HG02970 (cell line): ENCODE results near the gene ID2.

ENCODE experiments used
- ATAC-seq: cut with Tn5 transposase; IDR thresholded peaks from one replicate; pipeline ENCODE4 v1.9.1; 2021; ENCODE audit warnings: mild to moderate bottlenecking, moderate library complexity, moderate number of reproducible peaks; ENCODE audit not compliant: unreplicated experiment, low FRiP score

Gene ID2

DNA sequence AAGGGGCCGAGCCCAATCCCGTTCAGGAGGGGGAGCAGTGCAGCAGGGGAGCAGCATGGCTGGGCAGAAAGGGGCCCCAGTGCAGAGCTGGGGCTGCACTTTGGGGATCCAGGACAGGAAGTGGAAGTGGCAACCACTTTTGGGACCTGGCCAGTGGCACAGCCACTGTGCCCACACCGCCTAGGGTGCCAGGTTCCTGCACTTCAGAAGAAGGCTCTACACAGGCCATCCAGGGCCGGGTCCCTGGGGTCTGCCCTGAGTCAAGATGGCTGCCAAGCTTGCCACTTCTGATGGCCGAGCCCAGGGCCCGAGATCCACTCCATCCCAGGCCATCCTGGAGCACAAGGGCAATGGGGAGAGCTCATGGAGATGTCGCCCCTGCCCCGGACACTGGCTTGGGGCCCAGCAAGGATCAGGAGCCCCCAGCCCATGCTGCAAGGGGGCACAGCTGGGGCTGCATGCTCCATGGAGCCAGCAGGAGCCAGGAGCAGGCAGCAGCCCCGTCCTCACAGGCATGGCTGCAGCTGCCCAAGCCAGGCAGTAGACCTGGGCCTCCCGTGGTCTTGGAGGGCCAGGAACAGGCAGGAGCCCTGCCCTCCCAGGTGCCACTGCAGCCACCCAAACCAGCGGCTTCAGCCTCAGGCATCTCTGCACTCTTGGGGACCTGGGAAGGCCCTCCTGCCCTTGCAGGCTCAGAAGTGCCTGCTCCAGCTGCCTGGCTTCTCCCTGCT, 35.0 kb upstream of the ID2 start:
- ATAC-seq = no peak

DNA sequence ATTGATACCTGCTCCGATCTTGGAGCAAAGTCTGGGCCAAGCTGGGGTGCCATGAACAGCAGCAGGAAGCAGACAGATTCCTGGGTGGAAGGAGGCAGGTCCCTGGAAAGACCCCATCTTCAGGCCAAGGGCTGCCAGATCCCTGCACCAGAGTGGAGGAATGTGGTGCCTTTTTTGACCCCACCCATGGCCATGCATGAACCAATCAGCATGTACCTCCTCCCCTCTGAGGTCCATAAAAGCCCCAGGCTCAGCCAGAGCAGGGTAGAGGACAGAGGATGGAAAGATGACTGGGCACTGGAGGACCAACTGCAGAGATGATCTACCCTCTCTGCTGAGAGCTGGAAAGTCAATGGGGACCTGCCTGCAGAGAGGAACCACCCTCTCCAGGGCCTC, 34.4 kb upstream of the ID2 start:
- no peak for ATAC-seq

- ATAC-seq = no peak
Measured at GRCh38 chr2:8648441-8649213, 33.2 kb upstream of the ID2 start.

- ATAC-seq = no peak
Measured at GRCh38 chr2:8649718-8650117, 32.1 kb upstream of the ID2 start.

GRCh38 chr2:8650256-8650655, 31.6 kb upstream of the ID2 start:
- no peak for ATAC-seq

DNA sequence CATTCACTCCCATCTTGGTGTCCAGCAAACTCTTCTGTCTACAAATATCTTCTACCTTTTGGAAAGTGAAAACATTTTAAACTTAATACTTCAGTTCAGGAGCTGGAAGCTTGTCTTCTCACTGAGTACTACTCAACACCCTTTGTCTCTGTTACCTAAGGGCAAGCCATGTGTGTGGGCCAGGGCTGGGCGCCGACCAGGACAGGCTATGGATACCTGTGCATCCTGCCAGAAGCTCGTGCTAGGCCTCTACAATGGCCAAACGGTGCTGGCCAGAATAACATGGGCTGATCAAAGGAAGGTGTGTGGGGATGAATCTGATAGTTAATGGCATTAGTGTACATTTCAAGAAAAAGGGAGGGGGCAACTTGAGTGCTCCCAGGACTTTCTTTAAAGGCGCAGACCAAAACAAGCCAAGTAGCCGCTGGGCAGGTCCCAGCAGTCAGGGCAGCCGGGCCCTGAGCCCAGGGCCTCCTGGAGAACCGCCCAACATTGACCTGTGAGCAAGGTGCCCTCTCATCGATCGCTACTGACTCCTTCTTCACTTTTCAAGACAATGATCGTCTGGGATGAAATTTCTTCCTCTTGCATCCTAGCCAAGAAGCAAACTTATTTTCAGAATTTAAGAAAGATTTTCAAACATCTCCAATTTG, 29.0 kb upstream of the ID2 start:
- no peak for ATAC-seq

DNA sequence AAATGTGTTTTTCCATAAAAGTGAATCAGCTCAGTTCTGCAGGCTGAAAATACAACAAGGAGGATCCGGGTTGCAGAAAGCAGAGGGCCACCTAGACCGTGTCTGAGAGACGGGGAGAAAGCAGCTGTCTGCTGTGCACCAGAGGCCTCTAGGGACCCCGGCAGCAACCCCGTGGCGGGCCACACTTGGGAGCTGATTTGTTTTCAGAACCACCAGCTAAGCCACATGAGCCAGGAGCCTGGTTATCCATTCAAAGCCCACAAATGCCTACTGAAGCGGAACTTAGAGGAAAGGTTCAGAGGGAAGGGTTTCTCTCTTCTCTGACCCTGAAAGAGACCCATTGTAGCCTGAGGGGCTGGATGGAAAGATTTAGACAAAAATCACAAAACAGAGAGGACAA, 28.4 kb upstream of the ID2 start:
- ATAC-seq = no peak

- ATAC-seq = no peak
Measured at GRCh38 chr2:8654041-8654440, 27.8 kb upstream of the ID2 start.

DNA sequence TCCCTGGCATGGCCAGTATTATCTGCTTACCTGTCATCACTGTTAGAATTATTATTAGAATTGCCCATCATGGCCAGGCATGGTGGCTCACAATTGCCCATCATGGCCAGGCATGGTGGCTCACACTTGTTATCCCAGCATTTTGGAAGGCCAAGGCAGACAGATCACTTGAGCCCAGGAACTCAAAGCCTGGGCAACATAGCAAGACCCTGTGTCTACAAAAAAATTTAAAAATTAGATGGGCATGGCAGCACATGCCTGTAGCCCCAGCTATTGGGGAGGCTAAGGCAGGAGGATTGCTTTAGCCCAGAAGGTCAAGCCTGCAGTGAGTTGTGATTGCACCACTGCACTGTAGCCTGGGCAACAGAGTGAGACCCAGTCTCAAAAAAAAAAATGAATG, 27.4 kb upstream of the ID2 start:
- no peak for ATAC-seq

- ATAC-seq = no peak
Measured at GRCh38 chr2:8656160-8656641, 25.7 kb upstream of the ID2 start.

DNA sequence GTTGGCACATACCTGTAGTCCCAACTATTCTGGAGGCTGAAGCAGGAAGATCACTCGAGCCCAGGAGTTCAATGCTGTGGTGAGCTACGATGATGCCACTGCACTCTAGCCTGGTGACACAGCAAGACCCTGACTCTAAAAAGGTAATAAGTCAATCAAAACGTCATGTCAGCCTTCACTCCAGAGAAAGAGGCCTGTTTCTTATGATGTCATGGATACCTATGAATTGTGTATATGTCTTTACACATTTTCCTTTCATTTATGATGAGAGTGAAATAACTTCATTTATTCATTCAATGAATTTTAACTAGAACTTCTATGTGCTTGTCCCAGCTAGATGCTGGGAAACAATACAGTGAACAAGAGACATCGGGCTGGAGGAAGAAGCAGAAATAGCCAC, 25.0 kb upstream of the ID2 start:
- ATAC-seq = no peak

GRCh38 chr2:8657423-8658062, 24.3 kb upstream of the ID2 start:
- ATAC-seq = no peak

- ATAC-seq = no peak
Measured at GRCh38 chr2:8658064-8658862, 23.6 kb upstream of the ID2 start.

DNA sequence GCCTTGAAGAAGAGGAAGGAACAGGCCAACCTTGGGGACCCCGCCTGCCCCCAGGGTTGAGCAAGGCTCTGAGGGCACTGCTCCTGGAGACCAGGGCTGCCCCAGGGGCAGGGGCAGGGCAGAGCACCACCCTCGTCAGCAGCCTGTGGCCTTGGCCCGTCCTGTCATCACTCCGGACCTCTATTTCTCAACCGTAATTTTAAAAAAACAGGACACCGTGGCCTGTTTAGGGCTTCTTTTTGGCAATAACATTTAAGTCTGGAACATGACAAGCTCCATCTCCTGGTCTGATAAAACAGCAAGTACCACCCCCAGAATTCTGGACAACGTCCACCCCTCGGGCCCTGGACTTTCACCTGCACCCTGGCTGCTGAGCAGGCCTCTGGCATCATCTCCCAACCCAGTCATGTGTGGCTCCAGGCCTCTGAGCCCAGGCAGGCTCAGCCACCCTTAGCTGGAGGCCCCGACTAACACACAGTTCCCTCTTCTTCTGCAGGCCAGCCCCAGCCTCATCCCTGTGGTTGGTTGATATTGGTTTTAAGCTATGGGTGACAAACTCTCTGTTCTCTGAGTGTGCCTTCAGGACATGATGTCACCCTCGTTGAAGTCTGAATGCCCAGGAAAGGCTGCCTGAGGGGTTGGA, 22.6 kb upstream of the ID2 start:
- ATAC-seq = no peak

DNA sequence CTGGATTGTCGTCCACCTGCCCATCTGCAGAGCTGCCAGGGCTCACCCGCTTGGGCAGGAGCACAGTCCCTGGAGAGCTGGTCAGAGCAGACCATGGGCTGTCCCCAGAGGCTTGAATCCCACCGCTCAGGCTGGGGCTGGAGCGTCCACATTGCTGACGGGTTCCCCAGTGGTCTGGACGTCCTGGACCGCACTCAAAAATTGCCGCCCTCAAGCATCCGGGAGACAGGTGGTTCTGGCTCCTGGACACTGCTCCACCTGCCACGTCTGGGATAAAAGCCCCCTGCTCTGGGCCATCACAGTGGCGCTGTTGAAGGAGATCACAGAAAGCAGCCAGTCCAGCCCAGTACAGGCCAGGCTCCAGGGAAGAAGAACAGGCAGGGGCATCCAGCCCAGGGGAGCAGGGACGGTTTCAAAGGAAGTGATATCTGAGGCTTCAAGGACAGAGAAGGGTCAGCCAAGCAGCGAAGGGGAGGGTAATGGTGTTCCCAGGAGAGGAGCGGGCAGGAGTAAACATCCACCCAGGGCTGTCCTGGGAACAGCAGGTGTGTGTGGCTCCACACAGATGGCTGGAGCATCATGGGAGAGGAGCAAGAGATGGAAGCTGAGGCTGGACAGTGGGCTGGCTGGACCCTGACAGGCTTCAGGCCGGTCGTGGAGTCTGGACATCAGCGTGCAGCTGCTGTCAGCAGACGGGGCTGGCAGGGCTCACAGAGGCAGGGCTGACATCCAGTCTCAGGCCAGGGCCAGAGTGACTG, 21.9 kb upstream of the ID2 start:
- ATAC-seq = no peak

GRCh38 chr2:8661235-8661634, 20.6 kb upstream of the ID2 start:
- no peak for ATAC-seq

GRCh38 chr2:8661736-8662135, 20.1 kb upstream of the ID2 start:
- no peak for ATAC-seq

DNA sequence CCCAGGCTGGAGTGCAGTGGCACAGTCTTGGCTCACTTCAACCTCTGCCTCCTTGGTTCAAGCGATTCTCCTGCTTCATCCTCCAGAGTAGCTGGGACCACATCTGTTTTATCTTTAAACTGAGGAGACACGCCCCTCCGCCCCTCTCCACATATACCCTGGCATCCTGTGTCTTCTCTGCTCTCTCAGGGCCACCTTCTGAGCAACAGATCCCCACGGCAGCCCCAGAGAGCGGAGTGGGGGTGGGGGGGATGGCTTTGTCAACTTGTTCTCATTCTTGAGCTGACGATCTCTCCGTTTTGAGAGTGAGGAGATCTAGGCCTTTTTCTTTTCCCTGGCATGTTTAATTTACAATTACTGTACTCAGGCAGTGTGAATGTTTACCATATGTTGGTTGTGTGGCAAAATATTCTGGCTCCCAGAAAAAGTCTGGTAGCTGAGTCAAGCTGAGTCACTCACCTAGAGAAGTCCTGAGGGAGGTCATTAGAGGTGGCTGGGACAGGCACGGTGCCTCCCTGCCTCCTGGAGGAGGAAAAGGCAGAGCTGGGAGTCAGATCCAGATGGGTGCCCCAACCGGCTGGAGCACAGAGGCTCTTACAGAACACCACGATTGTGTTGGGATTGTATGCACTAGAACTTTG, 19.5 kb upstream of the ID2 start:
- ATAC-seq = no peak

DNA sequence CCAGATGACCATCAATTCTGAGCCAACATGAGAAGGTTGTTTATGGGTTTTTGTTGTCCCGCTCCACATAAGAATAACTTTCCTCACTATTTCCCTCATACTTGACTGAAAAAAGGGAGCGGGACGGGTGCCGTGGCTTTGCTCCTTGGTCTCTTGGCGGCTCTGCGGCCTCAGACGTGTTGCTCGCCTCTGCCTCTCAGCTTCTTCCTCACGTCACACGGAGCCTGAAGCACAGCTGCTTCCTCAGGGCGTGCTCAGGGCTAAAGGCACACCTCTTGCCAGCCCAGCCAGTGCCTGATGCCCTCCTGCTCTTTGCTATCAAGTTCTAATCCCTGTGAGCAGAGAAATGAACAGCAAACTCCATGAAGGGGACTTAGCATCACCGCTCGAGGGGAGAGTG, 17.9 kb upstream of the ID2 start:
- no peak for ATAC-seq
